Inflammatory macrophage (primary cell): ENCODE results near the gene FAM222B.

Experiments used
- DNase-seq, 2 donors: peaks; one replicate each; pipeline ENCODE4 v3.0.0-alpha.2; 2020 to 2022

Gene FAM222B

GRCh38 chr17:28712032-28712704 lies 130.4 kb downstream of the FAM222B start:
- peak; percentile 69 to 82 for DNase-seq

GRCh38 chr17:28711723-28712031 lies 130.9 kb downstream of the FAM222B start, which contains the start of gene PROCA1:
Gene PROCA1, minus strand, starts transcription at chr17:28711888. Its CDS starts 228 bp downstream, at chr17:28711660.
- DNase-seq = no peak

- DNase-seq = peak; percentile 83
Measured at GRCh38 chr17:28710861-28711722, 131.5 kb downstream of the FAM222B start.

- no peak for DNase-seq
Measured at GRCh38 chr17:28707339-28707720, 135.3 kb downstream of the FAM222B start.

- no peak for DNase-seq
Measured at GRCh38 chr17:28706471-28707338, 135.9 kb downstream of the FAM222B start.
